ENCODE results near the gene COL24A1.

GRCh38 chr1:85830837-85831236, 325.7 kb downstream of the COL24A1 start:
- TF ChIP-seq CTCF (IDR thresholded peaks at IDR 0.05; ENCODE audit: low read depth, low read length, poor library complexity, severe bottlenecking): no peak
- no peak for TF ChIP-seq EZH2phosphoT487 (IDR thresholded peaks at IDR 0.05; ENCODE audit: borderline replicate concordance, low read length)

Measured in DOHH2 (cell line).